OCI-LY3 (cell line): Measurements from ENCODE around the gene CLHC1.
"Not testable (repeated sequence)": the region's sequence is repeated elsewhere in the genome, so short reads cannot be mapped to it uniquely, and the experiment has no call there.

Experiments
- H2AFZ ChIP-seq: fragments of 200-600, 300-600 bp; shearing (Covaris generic); 2 replicates; pipeline ENCODE4 v1.6.0; 2014; ENCODE audit warnings: antibody characterized with exemption, low read depth, low read length
- H3K27ac ChIP-seq: fragments of 200-600, 300-600 bp; sonication (generic); 2 replicates; pipeline ENCODE4 v1.5.1; 2014; ENCODE audit warnings: mild to moderate bottlenecking, low read length, moderate library complexity, mixed read lengths
- H3K27me3 ChIP-seq: fragments of 200-600, 300-600 bp; sonication (generic); 2 replicates; pipeline ENCODE4 v1.6.1; 2014; ENCODE audit warnings: low read depth, low read length, mixed read lengths
- H3K36me3 ChIP-seq: fragments of 200-600, 300-600 bp; sonication (generic); replicated peaks from 2 replicates; pipeline ENCODE3; 2014; ENCODE audit warnings: low read depth, low read length, mixed read lengths
- H3K4me1 ChIP-seq: fragments of 300-600, 200-600 bp; sonication (generic); 2 replicates; pipeline ENCODE4 v1.6.1; 2014; ENCODE audit warnings: low read length, mixed read lengths
- H3K4me2 ChIP-seq: fragments of 200-600, 300-600 bp; sonication (generic); 2 replicates; pipeline ENCODE4 v1.6.1; 2014; ENCODE audit warnings: low read length, mixed read lengths
- H3K4me3 ChIP-seq: fragments of 300-600, 200-600 bp; sonication (generic); 2 replicates; pipeline ENCODE4 v1.5.1; 2014; ENCODE audit warnings: antibody characterized with exemption, mild to moderate bottlenecking, low read length, moderate library complexity
- H3K79me2 ChIP-seq: fragments of 300-600, 200-600 bp; shearing (Covaris generic); 2 replicates; pipeline ENCODE4 v1.6.1; 2014; ENCODE audit warnings: mild to moderate bottlenecking, low read length, mixed read lengths
- H3K9ac ChIP-seq: fragments of 300-600, 200-600 bp; shearing (Covaris generic); 2 replicates; pipeline ENCODE4 v1.6.0; 2014; ENCODE audit warnings: mild to moderate bottlenecking, low read length, moderate library complexity
- H3K9me3 ChIP-seq: fragments of 200-600, 300-600 bp; shearing (Covaris generic); 2 replicates; pipeline ENCODE4 v1.6.1; 2014; ENCODE audit warnings: low read length, mixed read lengths; ENCODE audit not compliant: insufficient read depth
- H4K20me1 ChIP-seq: fragments of 200-600, 300-600 bp; sonication (generic); 2 replicates; pipeline ENCODE4 v1.6.1; 2016; ENCODE audit warnings: low read length, mixed read lengths; ENCODE audit not compliant: insufficient read depth
- CTCF ChIP-seq: fragments of 200-600, 300-600 bp; sonication (generic); IDR thresholded peaks from 2 replicates; pipeline ENCODE4 v1.5.1; 2014; ENCODE audit warnings: antibody characterized with exemption, low read length, low read depth

The CLHC1 gene

GRCh38 chr2:55130849-55131248 is 101.2 kb downstream of the CLHC1 start:
- H3K79me2 ChIP-seq = no peaks in the 10 kb centered on the region
- H4K20me1 ChIP-seq = no peaks in the 10 kb centered on the region
- no peak for TF ChIP-seq CTCF
- H3K9me3 ChIP-seq = no peaks in the 10 kb centered on the region
- H2AFZ ChIP-seq = no peak overlapping the region; the same call in 1 of the 2 replicates
- H3K27me3 ChIP-seq = no peaks in the 10 kb centered on the region
- peaks cover 25% of the 10 kb centered on the region for H3K4me1 ChIP-seq
- no peak overlapping the region for H3K9ac ChIP-seq
- no peaks in the 10 kb centered on the region for H3K36me3 ChIP-seq
- no peak overlapping the region for H3K4me3 ChIP-seq
- no peak overlapping the region for H3K27ac ChIP-seq
- H3K4me2 ChIP-seq = 0 out of 2 replicates have a peak overlapping the region, but pooled peaks have one; percentile 22

GRCh38 chr2:55126643-55127042 is 105.5 kb downstream of the CLHC1 start:
- H3K9ac ChIP-seq, H3K36me3 ChIP-seq, H3K79me2 ChIP-seq, H3K4me1 ChIP-seq, H3K27me3 ChIP-seq, H3K9me3 ChIP-seq, H3K4me2 ChIP-seq, H2AFZ ChIP-seq, H3K4me3 ChIP-seq, H4K20me1 ChIP-seq, H3K27ac ChIP-seq: not testable (repeated sequence)
